ENCODE data around the gene PCNX3. TPM values are rescaled to one million over a fixed set of nuclear protein-coding genes. Genes with fewer than 3 reads are reported as not detected.

The PCNX3 gene
- total RNA-seq, 1 donor from 2014 or later: 35.9 TPM

- H3K4me3 ChIP-seq (ENCODE audit: low read depth, low read length): peak overlapping the region; percentile 84
- no peak for TF ChIP-seq CTCF (conservative IDR thresholded peaks at IDR 0.05; ENCODE audit: low read depth, low read length)
- no peak for DNase-seq (ENCODE audit: low read depth)
Observed at GRCh38 chr11:65573391-65574079, 42.0 kb upstream of the PCNX3 start.

GRCh38 chr11:65574109-65574810 is 41.3 kb upstream of the PCNX3 start:
- peak overlapping the region; percentile 84 for H3K4me3 ChIP-seq (ENCODE audit: low read depth, low read length)
- peak; percentile 56 for TF ChIP-seq CTCF (conservative IDR thresholded peaks at IDR 0.05; ENCODE audit: low read depth, low read length)
- no peak for DNase-seq (ENCODE audit: low read depth)

- peak overlapping the region; percentile 47 for H3K4me3 ChIP-seq (ENCODE audit: low read depth, low read length)
- no peak for TF ChIP-seq CTCF (conservative IDR thresholded peaks at IDR 0.05; ENCODE audit: low read depth, low read length)
- no peak for DNase-seq (ENCODE audit: low read depth)
Observed at GRCh38 chr11:65574811-65575567, 40.6 kb upstream of the PCNX3 start.

GRCh38 chr11:65575568-65576231 is 39.9 kb upstream of the PCNX3 start, which contains the start of gene EHBP1L1:
Gene EHBP1L1 (plus strand): TSS chr11:65576053. CDS start chr11:65576303, 250 bp downstream.
- no peak for TF ChIP-seq CTCF (conservative IDR thresholded peaks at IDR 0.05; ENCODE audit: low read depth, low read length)
- no peak for DNase-seq (ENCODE audit: low read depth)
- peak within 1 kb of the TSS; percentile 61 for H3K4me3 ChIP-seq (ENCODE audit: low read depth, low read length)

GRCh38 chr11:65576232-65576866 is 39.2 kb upstream of the PCNX3 start:
- DNase-seq (ENCODE audit: low read depth): no peak
- TF ChIP-seq CTCF (conservative IDR thresholded peaks at IDR 0.05; ENCODE audit: low read depth, low read length): no peak
- peak overlapping the region; percentile 61 for H3K4me3 ChIP-seq (ENCODE audit: low read depth, low read length)

Measured in epithelial cell of proximal tubule (primary cell).